ENCODE measurements around the gene KRABD2. TPM values are rescaled to one million over a fixed set of nuclear protein-coding genes. Genes with fewer than 3 reads are reported as not detected.

Gene KRABD2

Other genes with a start within 250 kb of the KRABD2 start
- 3.0 and 8.2 TPM in 2 replicates for gene PER1, start 224.3 kb downstream of the KRABD2 start, total RNA-seq (2014; rRNA removed; shearing (Covaris generic))
- 2.0 and 2.1 TPM in 2 replicates for gene VAMP2, start 213.8 kb downstream of the KRABD2 start, total RNA-seq (2014; rRNA removed; shearing (Covaris generic))
- gene TMEM107, start 200.3 kb downstream of the KRABD2 start, total RNA-seq (2014; rRNA removed; shearing (Covaris generic)), result 53.3 and 64.7 TPM in 2 replicates
- 3.0 and 5.9 TPM in 2 replicates for gene BORCS6, start 186.5 kb downstream of the KRABD2 start, total RNA-seq (2014; rRNA removed; shearing (Covaris generic))
- 94.7 and 97.8 TPM in 2 replicates for gene AURKB, start 166.1 kb downstream of the KRABD2 start, total RNA-seq (2014; rRNA removed; shearing (Covaris generic))
- 3.4 and 3.7 TPM in 2 replicates for gene CTC1, start 128.6 kb downstream of the KRABD2 start, total RNA-seq (2014; rRNA removed; shearing (Covaris generic))
- gene PFAS, start 127.4 kb downstream of the KRABD2 start, total RNA-seq (2014; rRNA removed; shearing (Covaris generic)), result 10.5 and 16.8 TPM in 2 replicates
- 10.7 and 14.9 TPM in 2 replicates for gene RANGRF, start 88.0 kb downstream of the KRABD2 start, total RNA-seq (2014; rRNA removed; shearing (Covaris generic))
- 0.98 and 1.2 TPM in 2 replicates for gene SLC25A35, start 81.3 kb downstream of the KRABD2 start, total RNA-seq (2014; rRNA removed; shearing (Covaris generic))
- gene ARHGEF15, start 66.5 kb downstream of the KRABD2 start, total RNA-seq (2014; rRNA removed; shearing (Covaris generic)), result not detected in 2 replicates
- gene ODF4, start 36.9 kb downstream of the KRABD2 start, total RNA-seq (2014; rRNA removed; shearing (Covaris generic)), result not detected in 2 replicates
- 2,664 and 2,696 TPM in 2 replicates for gene RPL26, start 6.5 kb upstream of the KRABD2 start, total RNA-seq (2014; rRNA removed; shearing (Covaris generic))
- not detected in 2 replicates for gene RNF222, start 21.1 kb upstream of the KRABD2 start, total RNA-seq (2014; rRNA removed; shearing (Covaris generic))
- 23.6 and 26.4 TPM in 2 replicates for gene NDEL1, start 59.2 kb upstream of the KRABD2 start, total RNA-seq (2014; rRNA removed; shearing (Covaris generic))

Data from RPMI7951 (cell line).